Activated T-cell treated with anti-CD3 and anti-CD28 coated beads, Interleukin-2, amount 50 U/mL, for 24 hours (primary cell): ENCODE results near the gene ATP2A2.
A peak's percentile ranks its signal among the peaks of the same experiment; 100 is the strongest.

Experiments
- DNase-seq: peaks from one replicate; pipeline ENCODE4 v3.0.0-alpha.2; 2020
- H3K27ac Mint-ChIP-seq: 2 replicates; pipeline ENCODE4 v1.8.0; 2020; ENCODE audit warnings: mild to moderate bottlenecking, mixed read lengths
- H3K27me3 Mint-ChIP-seq: 2 replicates; pipeline ENCODE4 v1.8.0; 2020; ENCODE audit warnings: mixed read lengths
- H3K36me3 Mint-ChIP-seq: 2 replicates; pipeline ENCODE4 v1.8.0; 2020; ENCODE audit warnings: low read depth, mixed read lengths
- H3K4me1 Mint-ChIP-seq: 2 replicates; pipeline ENCODE4 v1.8.0; 2020; ENCODE audit warnings: low read depth, mixed read lengths
- H3K4me3 Mint-ChIP-seq: 2 replicates; pipeline ENCODE4 v1.8.0; 2020; ENCODE audit warnings: mild to moderate bottlenecking, moderate library complexity, mixed read lengths
- H3K9me3 Mint-ChIP-seq: 2 replicates; pipeline ENCODE4 v1.8.0; 2020; ENCODE audit warnings: mixed read lengths

The ATP2A2 gene

DNA sequence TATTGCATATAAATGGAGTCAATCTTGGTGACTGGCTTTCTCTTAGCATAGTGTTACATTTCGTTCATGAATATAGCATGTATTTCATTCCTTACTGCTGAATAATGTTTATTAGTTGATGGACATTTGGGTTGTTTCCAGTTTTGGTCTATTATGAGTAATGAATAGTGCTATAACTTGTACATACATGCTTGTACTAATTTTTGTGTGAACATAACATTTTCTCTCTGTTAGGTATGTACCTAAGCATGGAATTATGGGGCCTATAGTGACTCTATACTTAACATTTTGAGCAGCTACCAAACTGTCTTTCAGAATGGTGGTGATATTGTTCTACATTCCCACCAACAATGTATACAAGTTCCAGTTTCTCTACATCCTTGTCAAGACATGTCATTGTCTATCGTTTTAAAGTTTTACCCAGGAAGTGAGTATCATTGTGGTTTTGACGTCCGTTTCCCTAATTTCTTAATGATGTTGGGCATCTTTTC lies 23.1 kb downstream of the ATP2A2 start:
- Mint-ChIP-seq H3K9me3 (no peaks in the 10 kb centered on the region), H3K4me1 (peaks cover 63% of the 10 kb centered on the region), H3K27ac (peak overlapping the region; percentile 59), H3K4me3 (no peak overlapping the region), H3K36me3 (peaks cover 91% of the 10 kb centered on the region), H3K27me3 (no peaks in the 10 kb centered on the region)
- DNase-seq = no peak

- H3K36me3 Mint-ChIP-seq = peaks cover 87% of the 10 kb centered on the region
- no peak for DNase-seq
- no peaks in the 10 kb centered on the region for H3K27me3 Mint-ChIP-seq
- H3K4me1 Mint-ChIP-seq = peaks cover 68% of the 10 kb centered on the region
- H3K27ac Mint-ChIP-seq = peak overlapping the region; percentile 78
- no peak overlapping the region for H3K4me3 Mint-ChIP-seq
- no peaks in the 10 kb centered on the region for H3K9me3 Mint-ChIP-seq
Observed at GRCh38 chr12:110307372-110307771, 26.3 kb downstream of the ATP2A2 start.

DNA sequence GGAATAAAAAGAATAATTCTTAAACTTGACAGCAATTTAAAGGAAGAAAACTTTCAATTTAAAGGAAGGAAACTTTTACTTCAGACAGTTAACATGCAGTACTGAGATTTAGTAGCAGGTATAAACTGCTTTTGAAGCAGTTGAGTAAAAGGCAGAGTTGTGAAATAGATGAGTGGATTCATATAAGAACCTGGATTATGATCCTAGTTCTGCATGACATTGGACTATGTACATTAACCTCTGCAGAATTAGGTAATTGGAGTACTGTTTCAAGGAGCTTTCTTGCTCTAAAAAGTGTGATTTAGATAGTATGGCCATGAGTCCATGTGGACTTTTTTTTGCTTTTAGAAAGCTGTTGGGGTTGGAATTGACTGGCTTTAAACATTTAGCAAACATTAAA lies 29.7 kb downstream of the ATP2A2 start:
- Mint-ChIP-seq H3K36me3 (peaks cover 82% of the 10 kb centered on the region), H3K4me3 (no peak overlapping the region), H3K27me3 (no peaks in the 10 kb centered on the region), H3K9me3 (no peaks in the 10 kb centered on the region), H3K27ac (peak overlapping the region; percentile 44), H3K4me1 (peaks cover 76% of the 10 kb centered on the region)
- DNase-seq = no peak

- no peak for DNase-seq
- peak overlapping the region; percentile 91 for H3K27ac Mint-ChIP-seq
- peaks cover 82% of the 10 kb centered on the region for H3K36me3 Mint-ChIP-seq
- no peak overlapping the region for H3K4me3 Mint-ChIP-seq
- H3K4me1 Mint-ChIP-seq = peaks cover 78% of the 10 kb centered on the region
- H3K27me3 Mint-ChIP-seq = no peaks in the 10 kb centered on the region
- no peaks in the 10 kb centered on the region for H3K9me3 Mint-ChIP-seq
Observed at GRCh38 chr12:110311903-110312302, 30.9 kb downstream of the ATP2A2 start.

GRCh38 chr12:110312581-110313360 lies 31.7 kb downstream of the ATP2A2 start:
- H3K4me3 Mint-ChIP-seq = no peak overlapping the region
- H3K27me3 Mint-ChIP-seq = no peaks in the 10 kb centered on the region
- DNase-seq = no peak
- H3K27ac Mint-ChIP-seq = peak overlapping the region; percentile 91
- H3K9me3 Mint-ChIP-seq = no peaks in the 10 kb centered on the region
- peaks cover 79% of the 10 kb centered on the region for H3K36me3 Mint-ChIP-seq
- peaks cover 75% of the 10 kb centered on the region for H3K4me1 Mint-ChIP-seq

DNA sequence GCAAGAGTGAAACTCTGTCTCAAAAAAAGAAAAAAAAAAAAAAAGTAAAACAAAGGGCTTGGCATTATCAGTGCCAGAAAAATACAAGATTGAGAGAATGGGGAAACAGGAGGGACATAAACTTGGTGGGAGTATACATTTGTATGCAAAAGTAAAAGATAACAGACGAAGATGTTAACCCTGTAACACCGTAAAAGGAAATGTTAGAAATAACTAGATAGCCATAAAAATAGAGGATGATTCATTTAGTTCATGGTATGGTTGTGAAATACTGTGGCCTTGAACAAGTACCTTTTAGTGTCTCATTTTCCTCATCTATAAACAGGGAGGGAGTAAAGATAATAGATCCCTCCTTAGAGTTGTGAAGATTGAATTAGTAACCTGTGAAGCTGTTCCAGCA lies 33.3 kb downstream of the ATP2A2 start:
- peaks cover 67% of the 10 kb centered on the region for H3K4me1 Mint-ChIP-seq
- H3K4me3 Mint-ChIP-seq = peak overlapping the region; percentile 23
- H3K9me3 Mint-ChIP-seq = no peaks in the 10 kb centered on the region
- peaks cover 74% of the 10 kb centered on the region for H3K36me3 Mint-ChIP-seq
- DNase-seq = no peak
- no peaks in the 10 kb centered on the region for H3K27me3 Mint-ChIP-seq
- H3K27ac Mint-ChIP-seq = peak overlapping the region; percentile 80

DNA sequence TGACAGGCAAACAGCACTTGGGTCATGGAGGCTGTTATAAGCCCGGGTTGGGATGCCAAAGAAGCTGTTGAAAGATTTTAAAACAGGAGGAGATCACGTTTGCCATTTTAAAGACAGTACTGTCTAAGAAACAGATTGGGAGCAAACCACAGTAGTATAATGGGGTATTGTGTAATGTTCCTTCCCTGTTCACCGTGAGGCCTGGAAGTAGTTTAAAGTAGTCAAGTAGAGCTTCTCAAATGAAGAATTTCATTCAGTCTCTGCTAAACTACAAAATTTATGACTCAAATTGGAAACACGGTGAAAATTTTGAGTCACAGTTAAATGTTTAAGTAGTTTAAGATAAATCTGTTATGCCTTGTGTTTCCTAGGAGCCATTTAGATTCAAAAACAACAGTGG lies 35.8 kb downstream of the ATP2A2 start:
- peak overlapping the region; percentile 86 for H3K27ac Mint-ChIP-seq
- H3K9me3 Mint-ChIP-seq = no peaks in the 10 kb centered on the region
- H3K4me1 Mint-ChIP-seq = peaks cover 59% of the 10 kb centered on the region
- H3K4me3 Mint-ChIP-seq = no peak overlapping the region
- H3K36me3 Mint-ChIP-seq = peaks cover 76% of the 10 kb centered on the region
- H3K27me3 Mint-ChIP-seq = no peaks in the 10 kb centered on the region
- no peak for DNase-seq

DNA sequence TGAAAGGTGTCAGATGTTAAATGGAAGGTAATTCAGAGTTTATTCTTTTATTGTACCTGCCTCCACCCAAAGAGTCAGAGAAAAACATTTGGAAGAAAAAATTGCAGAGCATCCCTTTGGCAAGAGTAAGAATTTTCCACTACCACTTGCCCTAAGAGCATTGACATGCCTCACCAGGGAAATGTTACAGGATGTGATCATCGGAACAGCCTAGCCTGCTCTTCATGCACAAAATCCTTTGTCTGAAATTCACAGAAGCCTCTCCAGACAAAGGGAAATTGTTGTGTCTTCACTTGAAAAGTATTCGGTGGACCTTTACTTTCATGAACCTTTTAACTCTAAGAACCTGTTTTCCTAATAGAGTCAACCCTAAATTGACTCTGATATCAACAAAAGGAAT lies 36.9 kb downstream of the ATP2A2 start:
- no peaks in the 10 kb centered on the region for H3K27me3 Mint-ChIP-seq
- no peak overlapping the region for H3K4me3 Mint-ChIP-seq
- H3K4me1 Mint-ChIP-seq = peaks cover 51% of the 10 kb centered on the region
- H3K36me3 Mint-ChIP-seq = peaks cover 75% of the 10 kb centered on the region
- DNase-seq = no peak
- H3K27ac Mint-ChIP-seq = peak overlapping the region; percentile 10
- no peaks in the 10 kb centered on the region for H3K9me3 Mint-ChIP-seq

DNA sequence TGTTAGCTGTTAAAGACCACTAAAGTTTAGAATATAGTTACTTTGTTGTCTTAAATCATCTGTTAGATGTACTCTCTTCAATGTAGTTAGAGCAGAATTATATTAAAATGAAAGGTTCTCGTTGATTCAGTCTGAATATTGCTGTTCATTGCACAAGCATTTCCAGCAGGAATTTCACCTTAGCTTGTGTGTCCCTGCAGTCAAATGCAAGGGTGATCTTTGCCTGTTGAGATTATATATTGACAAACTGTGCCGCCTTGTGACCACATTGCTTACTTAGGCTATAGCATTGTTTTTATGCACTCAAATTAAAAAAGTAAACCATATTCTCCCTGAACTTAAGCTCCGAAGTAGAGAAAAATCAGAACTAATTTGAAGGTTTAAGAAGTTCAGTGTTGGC lies 39.5 kb downstream of the ATP2A2 start:
- Mint-ChIP-seq H3K4me1 (peaks cover 33% of the 10 kb centered on the region), H3K9me3 (no peaks in the 10 kb centered on the region), H3K27me3 (no peaks in the 10 kb centered on the region), H3K27ac (no peak overlapping the region), H3K4me3 (no peak overlapping the region), H3K36me3 (peaks cover 74% of the 10 kb centered on the region)
- no peak for DNase-seq

DNA sequence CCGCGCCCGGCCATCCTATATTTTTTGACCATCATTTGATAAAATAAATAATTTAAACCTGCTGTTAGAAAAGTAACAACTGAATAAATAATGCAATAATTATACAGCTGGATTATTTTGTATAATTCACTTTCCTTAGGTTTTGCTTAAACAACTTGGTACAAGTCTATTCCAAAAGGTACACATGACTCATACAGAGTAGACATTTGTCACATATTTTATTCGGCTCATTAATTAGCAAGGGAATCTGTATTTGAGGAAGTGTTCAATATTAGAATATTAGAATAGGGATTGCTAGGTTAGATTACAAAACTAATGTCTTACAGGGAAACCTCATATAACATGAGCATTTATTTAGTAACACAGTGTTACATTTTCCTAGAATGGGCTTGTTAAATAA lies 48.7 kb downstream of the ATP2A2 start:
- Mint-ChIP-seq H3K36me3 (peaks cover 90% of the 10 kb centered on the region), H3K4me3 (no peak overlapping the region), H3K9me3 (no peaks in the 10 kb centered on the region), H3K27me3 (no peaks in the 10 kb centered on the region), H3K27ac (no peak overlapping the region), H3K4me1 (peaks cover 5% of the 10 kb centered on the region)
- no peak for DNase-seq

DNA sequence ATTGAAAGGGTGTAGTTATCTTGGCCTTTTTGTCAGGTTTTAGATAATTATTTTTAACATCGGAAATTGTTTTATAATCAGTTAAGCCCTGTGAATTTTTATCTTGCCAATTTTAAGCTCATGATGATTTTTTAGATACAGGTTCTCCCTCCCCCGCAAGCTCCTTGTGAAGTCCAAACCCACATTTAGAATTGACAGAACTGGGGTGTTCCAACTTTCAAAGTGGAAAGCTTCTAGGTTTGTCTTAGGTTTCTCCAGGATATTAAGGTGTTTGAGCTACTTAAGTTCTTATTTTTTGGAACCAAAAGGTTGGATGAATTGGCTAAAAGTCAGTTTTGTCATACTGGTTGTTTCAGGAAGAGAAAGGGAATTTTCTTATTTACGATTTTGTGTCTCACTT lies 49.1 kb downstream of the ATP2A2 start:
- no peak for DNase-seq
- Mint-ChIP-seq H3K9me3 (no peaks in the 10 kb centered on the region), H3K4me3 (no peak overlapping the region), H3K36me3 (peaks cover 95% of the 10 kb centered on the region), H3K4me1 (peaks cover 5% of the 10 kb centered on the region), H3K27ac (peak overlapping the region; percentile 47), H3K27me3 (no peaks in the 10 kb centered on the region)

- Mint-ChIP-seq H3K27ac (peak overlapping the region; percentile 47), H3K9me3 (no peaks in the 10 kb centered on the region), H3K4me3 (no peak overlapping the region), H3K36me3 (peaks cover 97% of the 10 kb centered on the region), H3K4me1 (peaks cover 5% of the 10 kb centered on the region), H3K27me3 (no peaks in the 10 kb centered on the region)
- DNase-seq = no peak
Observed at GRCh38 chr12:110330544-110330943, 49.5 kb downstream of the ATP2A2 start.

GRCh38 chr12:110333201-110333600 lies 52.2 kb downstream of the ATP2A2 start:
- peaks cover 98% of the 10 kb centered on the region for H3K36me3 Mint-ChIP-seq

DNA sequence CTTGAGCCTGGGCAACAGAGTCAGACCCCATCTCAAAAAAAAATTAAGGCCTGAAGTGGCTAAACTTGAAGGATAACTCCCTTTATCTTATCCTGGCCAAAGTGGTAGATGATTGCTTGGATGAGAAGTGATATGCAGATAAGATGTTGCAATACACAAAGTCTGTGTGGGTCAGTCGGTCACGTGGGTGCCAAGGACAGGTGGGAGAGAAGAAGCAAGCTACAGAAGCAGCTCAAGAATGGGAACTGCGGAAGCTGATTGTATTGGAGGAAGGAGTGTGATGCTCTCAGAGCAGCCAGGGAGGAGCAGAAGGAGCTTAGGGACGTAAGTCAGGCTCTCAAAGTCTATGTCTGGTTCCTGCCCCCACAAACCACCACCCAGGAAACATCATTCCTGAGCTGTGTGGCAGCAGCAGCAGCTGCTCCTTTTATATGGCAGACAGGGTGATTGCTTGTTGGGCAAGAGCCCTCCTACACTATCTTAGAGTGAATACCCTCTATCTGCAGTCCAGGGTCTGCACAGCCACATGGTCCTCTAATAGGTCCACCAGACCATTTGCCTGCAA lies 54.5 kb downstream of the ATP2A2 start:
- H3K36me3 Mint-ChIP-seq = peaks cover 98% of the 10 kb centered on the region
- peak overlapping the region; percentile 27 for H3K27ac Mint-ChIP-seq
- no peaks in the 10 kb centered on the region for H3K9me3 Mint-ChIP-seq
- no peaks in the 10 kb centered on the region for H3K27me3 Mint-ChIP-seq
- no peaks in the 10 kb centered on the region for H3K4me1 Mint-ChIP-seq
- no peak for DNase-seq
- H3K4me3 Mint-ChIP-seq = no peak overlapping the region

More at GRCh38 chr12:110333201-110333600, 52.2 kb downstream of the ATP2A2 start:
- H3K27me3 Mint-ChIP-seq = no peaks in the 10 kb centered on the region
- no peaks in the 10 kb centered on the region for H3K9me3 Mint-ChIP-seq
- H3K4me3 Mint-ChIP-seq = no peak overlapping the region
- DNase-seq = no peak
- peaks cover 5% of the 10 kb centered on the region for H3K4me1 Mint-ChIP-seq
- H3K27ac Mint-ChIP-seq = no peak overlapping the region
